Smooth muscle cell (in vitro differentiated cells): ENCODE data around the gene NUAK1. TPM values are rescaled to one million over a fixed set of nuclear protein-coding genes. Genes with fewer than 3 reads are reported as not detected.

ENCODE experiments used
- DNase-seq: peaks from one replicate; lab custom pipeline; 2025; ENCODE audit not compliant: unreplicated experiment; lab: John Stamatoyannopoulos, UW
- H2AFZ ChIP-seq: fragments of 200-600 bp; sonication (generic); 2 replicates; pipeline ENCODE4 v1.6.0; 2016; ENCODE audit warnings: antibody characterized with exemption, low read depth, mild to moderate bottlenecking
- H3F3A ChIP-seq: fragments of 200-600 bp; sonication (generic); 2 replicates; pipeline ENCODE4 v1.6.0; 2017; ENCODE audit warnings: antibody characterized with exemption, low read depth
- H3K27ac ChIP-seq: fragments of 200-600 bp; sonication (generic); 2 replicates; pipeline ENCODE4 v1.5.1; 2016; ENCODE audit warnings: low read depth, mild to moderate bottlenecking
- H3K27me3 ChIP-seq: fragments of 200-600 bp; sonication (generic); 2 replicates; pipeline ENCODE4 v1.6.1; 2016; ENCODE audit warnings: low read depth, mild to moderate bottlenecking
- H3K36me3 ChIP-seq: fragments of 200-600 bp; sonication (generic); 2 replicates; pipeline ENCODE4 v1.5.1; 2016; ENCODE audit warnings: low read depth
- H3K4me1 ChIP-seq: fragments of 200-600 bp; sonication (generic); 2 replicates; pipeline ENCODE4 v1.5.1; 2016; ENCODE audit warnings: low read depth
- H3K4me2 ChIP-seq: fragments of 200-600 bp; sonication (generic); 2 replicates; pipeline ENCODE4 v1.6.0; 2016; ENCODE audit warnings: mild to moderate bottlenecking
- H3K4me3 ChIP-seq: fragments of 200-600 bp; sonication (generic); 2 replicates; pipeline ENCODE4 v1.5.1; 2016; ENCODE audit warnings: mild to moderate bottlenecking
- H3K79me2 ChIP-seq: fragments of 200-600 bp; sonication (generic); 2 replicates; pipeline ENCODE4 v1.6.0; 2016; ENCODE audit warnings: low read depth, mild to moderate bottlenecking
- H3K9ac ChIP-seq: fragments of 200-600 bp; sonication (generic); 2 replicates; pipeline ENCODE4 v1.6.0; 2016; ENCODE audit warnings: low read depth
- H3K9me3 ChIP-seq: fragments of 200-600 bp; sonication (generic); replicated peaks from 2 replicates; pipeline ENCODE4 v1.5.1; 2016; ENCODE audit warnings: low read depth
- H4K20me1 ChIP-seq: fragments of 200-600 bp; sonication (generic); 2 replicates; pipeline ENCODE4 v1.6.0; 2016; ENCODE audit warnings: low read depth
- CTCF ChIP-seq: fragments of 200-600 bp; sonication (generic); IDR thresholded peaks from 2 replicates; pipeline ENCODE4 v1.5.1; 2017; ENCODE audit warnings: borderline replicate concordance, mild to moderate bottlenecking, antibody characterized with exemption; ENCODE audit not compliant: insufficient read depth, poor library complexity, severe bottlenecking
- WGBS: methylation state at CpG from one replicate; pipeline ENCODE4 v1.1.7; 2016; ENCODE audit warnings: low lambda C conversion rate; 5-methylcytosine and 5-hydroxymethylcytosine counted together
- polyA plus RNA-seq: library from polyadenylated mRNA; unstranded; fragments of >200 nt; fragmentation: Nextera tagmentation; extraction: Ambion mirVana; gene quantifications from 2 replicates; pipeline ENCODE4 v1.2.1, GENCODE V29; 2016
- total RNA-seq: library from RNA; depleted of rRNA; stranded (reverse); fragments of >200 nt; gene quantifications from 2 replicates; pipeline ENCODE4 v1.2.3, GENCODE V29; 2014

The NUAK1 gene
- total and polyA plus RNA-seq, 2 experiments from 2014 or later: 35.3 to 64.2 TPM

- peak overlapping the region; percentile 70 for H3K4me2 ChIP-seq
- no peak overlapping the region for H3K9ac ChIP-seq
- H4K20me1 ChIP-seq: peaks cover 100% of the 10 kb centered on the region
- peaks cover 49% of the 10 kb centered on the region for H3F3A ChIP-seq
- no peak for TF ChIP-seq CTCF
- H3K4me3 ChIP-seq: no peak overlapping the region
- no peak overlapping the region for H2AFZ ChIP-seq
- H3K36me3 ChIP-seq: no peaks in the 10 kb centered on the region
- peaks cover 100% of the 10 kb centered on the region for H3K79me2 ChIP-seq
- H3K27me3 ChIP-seq: no peaks in the 10 kb centered on the region
- H3K27ac ChIP-seq: peak overlapping the region; percentile 95
- DNase-seq: no peak
- 36% methylated on average over 9 of the region's 9 CpGs for WGBS
- H3K4me1 ChIP-seq: peaks cover 50% of the 10 kb centered on the region
- no peaks in the 10 kb centered on the region for H3K9me3 ChIP-seq
These were observed 19.5 kb downstream of the NUAK1 start for GRCh38 chr12:106119301-106119700.

- H3K27ac ChIP-seq: peak overlapping the region; percentile 95
- no peak overlapping the region for H3K4me3 ChIP-seq
- peaks cover 100% of the 10 kb centered on the region for H4K20me1 ChIP-seq
- H3K36me3 ChIP-seq: no peaks in the 10 kb centered on the region
- H3K4me1 ChIP-seq: peaks cover 47% of the 10 kb centered on the region
- DNase-seq: no peak
- no peak overlapping the region for H3K9ac ChIP-seq
- TF ChIP-seq CTCF: no peak
- 31% methylated on average over 8 of the region's 8 CpGs for WGBS
- no peaks in the 10 kb centered on the region for H3K27me3 ChIP-seq
- peaks cover 41% of the 10 kb centered on the region for H3F3A ChIP-seq
- H3K9me3 ChIP-seq: no peaks in the 10 kb centered on the region
- H2AFZ ChIP-seq: no peak overlapping the region
- H3K79me2 ChIP-seq: peaks cover 100% of the 10 kb centered on the region
- H3K4me2 ChIP-seq: peak overlapping the region; percentile 70
These were observed 20.2 kb downstream of the NUAK1 start for GRCh38 chr12:106118381-106119130.

- peaks cover 67% of the 10 kb centered on the region for H3K4me1 ChIP-seq
- 30% methylated on average over 11 of the region's 11 CpGs for WGBS
These were observed 23.3 kb downstream of the NUAK1 start for GRCh38 chr12:106115440-106115839.

More at GRCh38 chr12:106115440-106115839, 23.3 kb downstream of the NUAK1 start:
- Histone ChIP-seq H3K27me3 (no peaks in the 10 kb centered on the region), H3K4me2 (peak overlapping the region; percentile 66), H3K36me3 (no peaks in the 10 kb centered on the region), H3K9ac (no peak overlapping the region), H3F3A (peaks cover 34% of the 10 kb centered on the region), H3K4me3 (no peak overlapping the region), H4K20me1 (peaks cover 99% of the 10 kb centered on the region), H3K27ac (peak overlapping the region; percentile 95), H3K79me2 (peaks cover 98% of the 10 kb centered on the region), H2AFZ (no peak overlapping the region), H3K9me3 (no peaks in the 10 kb centered on the region)
- no peak for DNase-seq
- no peak for TF ChIP-seq CTCF
